GM12874 (cell line): ENCODE measurements around the gene BAIAP3.

ENCODE experiments used
- TF ChIP-seq, protein P1 (sequence below): IDR thresholded peaks from 2 replicates; pipeline ENCODE4 v1.5.1; 2011; ENCODE audit warnings: low read depth, mild to moderate bottlenecking, control low read depth, low read length, moderate library complexity; ENCODE audit not compliant: insufficient read depth

The BAIAP3 gene

DNA sequence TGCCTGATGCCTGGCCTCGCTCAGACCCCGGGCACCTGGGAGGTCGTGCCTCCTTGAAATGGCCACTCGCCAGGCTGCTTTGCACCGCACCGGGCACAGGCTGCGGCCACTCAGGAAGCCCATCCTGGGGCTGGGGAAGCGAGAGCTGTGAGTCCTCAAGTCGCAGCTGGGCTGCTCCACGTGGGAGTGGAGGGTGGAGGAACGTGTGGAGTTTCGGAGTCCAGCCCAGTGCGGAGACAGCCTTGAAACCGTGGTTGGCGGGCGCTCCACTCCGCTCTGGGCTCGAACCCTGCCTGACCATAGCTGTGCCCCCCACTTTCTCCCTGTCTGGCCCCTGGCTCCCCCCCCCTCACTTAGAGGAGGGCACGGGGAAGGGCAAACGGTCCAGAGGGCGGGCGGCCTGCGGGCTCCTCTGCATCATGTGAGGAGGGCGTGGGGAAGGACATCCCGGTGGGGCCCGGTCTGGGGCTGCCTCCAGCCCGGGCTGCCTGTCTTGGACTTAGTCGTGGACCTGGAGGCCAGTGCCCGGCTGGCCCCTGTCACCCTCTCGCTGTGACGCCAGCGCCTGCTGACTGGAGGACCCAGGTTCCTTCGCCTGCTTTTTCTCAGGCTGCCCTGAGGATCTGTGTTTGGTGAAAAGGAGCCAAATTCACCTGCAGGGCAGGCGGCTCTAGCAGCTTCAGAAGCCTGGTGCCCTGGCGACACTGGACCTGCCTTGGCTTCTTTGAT is 21.5 kb upstream of the BAIAP3 start:
- TF ChIP-seq, protein P1, sequence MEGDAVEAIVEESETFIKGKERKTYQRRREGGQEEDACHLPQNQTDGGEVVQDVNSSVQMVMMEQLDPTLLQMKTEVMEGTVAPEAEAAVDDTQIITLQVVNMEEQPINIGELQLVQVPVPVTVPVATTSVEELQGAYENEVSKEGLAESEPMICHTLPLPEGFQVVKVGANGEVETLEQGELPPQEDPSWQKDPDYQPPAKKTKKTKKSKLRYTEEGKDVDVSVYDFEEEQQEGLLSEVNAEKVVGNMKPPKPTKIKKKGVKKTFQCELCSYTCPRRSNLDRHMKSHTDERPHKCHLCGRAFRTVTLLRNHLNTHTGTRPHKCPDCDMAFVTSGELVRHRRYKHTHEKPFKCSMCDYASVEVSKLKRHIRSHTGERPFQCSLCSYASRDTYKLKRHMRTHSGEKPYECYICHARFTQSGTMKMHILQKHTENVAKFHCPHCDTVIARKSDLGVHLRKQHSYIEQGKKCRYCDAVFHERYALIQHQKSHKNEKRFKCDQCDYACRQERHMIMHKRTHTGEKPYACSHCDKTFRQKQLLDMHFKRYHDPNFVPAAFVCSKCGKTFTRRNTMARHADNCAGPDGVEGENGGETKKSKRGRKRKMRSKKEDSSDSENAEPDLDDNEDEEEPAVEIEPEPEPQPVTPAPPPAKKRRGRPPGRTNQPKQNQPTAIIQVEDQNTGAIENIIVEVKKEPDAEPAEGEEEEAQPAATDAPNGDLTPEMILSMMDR = no peak

DNA sequence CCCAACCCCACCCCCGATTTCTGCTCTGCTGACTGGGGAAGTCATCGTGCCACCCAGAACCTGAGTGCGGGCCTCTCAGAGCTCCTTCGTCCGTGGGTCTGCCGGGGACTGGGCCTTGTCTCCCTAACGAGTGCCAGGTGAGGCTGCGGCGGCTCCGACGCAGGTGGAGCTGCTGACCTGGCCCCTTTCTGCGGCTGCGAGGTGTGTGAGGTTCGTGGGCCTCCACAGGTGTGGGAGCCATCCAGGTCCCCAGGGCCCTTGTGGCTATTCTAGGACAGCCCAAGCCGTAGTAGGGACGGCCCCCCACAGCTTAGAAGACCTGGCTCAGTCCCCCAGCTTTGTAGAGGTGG is 21.0 kb upstream of the BAIAP3 start:
- TF ChIP-seq, protein P1 = no peak

DNA sequence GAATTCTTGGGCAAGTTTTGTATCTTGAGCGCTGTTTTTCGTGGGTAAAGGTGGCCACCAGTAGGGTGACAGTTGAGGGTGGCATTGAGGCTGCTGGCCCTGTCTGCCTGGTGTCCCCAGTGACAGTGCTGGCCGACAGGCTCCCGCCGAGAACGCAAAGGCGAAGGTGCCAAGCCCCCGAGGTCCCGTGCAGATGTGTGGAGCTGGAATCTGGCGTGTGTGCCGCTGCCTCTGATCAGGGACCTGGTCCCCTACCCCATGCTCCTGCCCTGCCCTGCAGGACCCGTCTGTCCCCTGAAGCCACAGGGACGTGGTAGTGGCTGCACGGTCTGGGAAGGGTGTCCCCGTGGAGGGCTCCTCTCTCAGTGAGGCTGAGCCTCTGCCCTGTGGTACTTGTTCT is 20.5 kb upstream of the BAIAP3 start:
- TF ChIP-seq, protein P1 = no peak

DNA sequence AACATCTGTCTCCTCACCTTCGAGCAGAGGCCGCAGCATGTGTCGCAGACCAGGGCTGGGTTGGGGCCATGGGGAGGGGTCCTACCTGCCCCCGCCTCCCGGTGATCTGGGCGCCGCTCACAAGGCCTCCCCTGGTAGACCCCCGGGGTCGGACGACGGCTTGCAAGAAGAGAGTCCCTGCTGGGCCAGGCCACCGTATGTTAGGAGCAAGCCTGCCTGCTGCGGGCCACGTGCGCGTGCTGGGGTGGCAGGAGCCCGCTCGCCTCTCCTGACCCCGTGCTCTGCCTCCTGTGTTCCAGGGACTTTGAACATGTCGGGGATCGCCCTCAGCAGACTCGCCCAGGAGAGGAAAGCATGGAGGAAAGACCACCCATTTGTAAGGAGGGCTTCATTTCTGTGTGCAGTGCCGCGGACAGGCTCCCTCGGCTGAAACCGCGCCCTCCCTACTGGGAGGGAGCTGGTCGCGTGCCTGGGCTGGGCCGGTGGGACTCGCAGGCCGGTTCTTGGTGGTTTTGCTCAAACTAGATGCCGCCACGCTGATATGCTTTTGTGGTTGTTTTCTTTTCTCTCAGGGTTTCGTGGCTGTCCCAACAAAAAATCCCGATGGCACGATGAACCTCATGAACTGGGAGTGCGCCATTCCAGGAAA is 19.6 kb upstream of the BAIAP3 start:
- TF ChIP-seq, protein P1 = no peak

DNA sequence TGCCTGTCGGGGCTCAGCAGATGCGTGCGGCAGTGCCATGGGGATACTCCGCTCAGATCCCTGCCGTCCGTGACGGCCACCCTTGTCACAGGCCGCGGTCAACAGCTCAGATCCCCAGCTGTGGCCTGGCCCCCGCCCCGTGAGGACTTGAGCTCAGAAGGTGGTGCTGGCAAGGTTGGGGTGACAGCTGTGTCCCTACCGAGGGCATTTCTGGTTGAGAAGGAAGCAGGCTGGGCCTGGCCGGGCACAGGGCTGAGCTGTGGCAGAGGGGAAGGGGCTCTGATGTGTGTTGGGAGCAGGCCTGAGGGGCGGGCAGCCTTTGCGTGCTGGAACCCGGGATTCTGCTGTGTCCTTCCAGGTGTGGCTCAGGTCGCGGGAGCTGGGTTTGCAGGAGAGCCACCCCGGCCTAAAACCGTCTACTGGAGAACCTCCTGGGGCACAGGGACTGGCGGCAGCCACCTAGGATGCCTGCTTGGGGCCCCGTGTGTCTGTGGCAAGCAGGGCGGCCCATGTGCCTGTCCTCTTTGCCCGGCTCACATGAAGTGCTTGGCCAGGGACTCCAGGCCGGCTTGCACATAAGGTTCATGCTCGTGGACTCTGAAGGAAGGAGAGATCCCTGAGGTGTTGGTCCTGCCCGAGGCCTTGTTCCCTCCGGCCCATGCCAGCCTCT is 18.9 kb upstream of the BAIAP3 start:
- TF ChIP-seq, protein P1 = no peak

DNA sequence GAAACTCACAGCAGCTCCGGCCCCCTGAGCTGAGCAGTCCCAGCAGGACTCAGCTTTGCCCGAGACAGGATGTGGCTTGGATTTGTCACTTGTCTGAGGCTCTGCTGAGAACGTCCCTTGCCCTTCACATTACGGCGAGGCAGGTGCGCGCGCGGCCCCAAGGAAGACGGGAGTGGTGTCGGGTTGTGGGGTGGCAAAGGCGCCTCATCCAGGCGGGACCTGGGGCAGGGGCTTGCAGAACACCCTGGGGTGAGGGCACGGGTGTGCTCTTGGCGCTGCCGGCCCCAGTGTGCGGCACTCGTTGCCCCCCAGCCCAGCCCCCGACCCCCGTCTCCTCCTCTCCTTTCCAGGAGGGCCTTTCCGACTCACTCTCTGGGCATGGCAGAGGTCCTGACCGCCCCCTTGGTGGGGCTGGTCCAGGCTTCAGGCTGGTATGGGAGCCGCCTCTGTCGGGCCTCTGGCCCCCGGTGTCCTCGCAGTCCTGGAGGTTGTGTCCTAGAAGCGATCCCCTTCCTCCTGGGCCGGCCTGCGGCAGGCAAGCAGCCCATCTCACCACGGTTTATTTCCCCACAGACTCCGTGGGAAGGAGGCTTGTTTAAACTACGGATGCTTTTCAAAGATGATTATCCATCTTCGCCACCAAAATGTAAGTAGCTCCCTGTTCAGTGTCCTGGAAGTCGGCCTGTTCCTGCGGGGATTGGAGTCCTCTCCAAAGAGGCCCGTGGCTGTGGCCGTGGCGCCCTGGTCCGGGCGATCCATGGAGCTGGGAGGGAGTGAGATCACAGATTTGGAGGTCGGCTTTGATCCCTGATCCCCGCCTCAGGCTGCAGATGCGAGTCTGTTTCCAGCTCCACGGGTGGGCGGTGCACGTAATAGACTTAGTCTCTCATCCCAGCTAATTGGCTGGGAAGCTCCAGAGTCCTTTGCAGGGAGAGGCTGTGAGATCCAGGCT is 18.1 kb upstream of the BAIAP3 start:
- TF ChIP-seq, protein P1 = no peak

DNA sequence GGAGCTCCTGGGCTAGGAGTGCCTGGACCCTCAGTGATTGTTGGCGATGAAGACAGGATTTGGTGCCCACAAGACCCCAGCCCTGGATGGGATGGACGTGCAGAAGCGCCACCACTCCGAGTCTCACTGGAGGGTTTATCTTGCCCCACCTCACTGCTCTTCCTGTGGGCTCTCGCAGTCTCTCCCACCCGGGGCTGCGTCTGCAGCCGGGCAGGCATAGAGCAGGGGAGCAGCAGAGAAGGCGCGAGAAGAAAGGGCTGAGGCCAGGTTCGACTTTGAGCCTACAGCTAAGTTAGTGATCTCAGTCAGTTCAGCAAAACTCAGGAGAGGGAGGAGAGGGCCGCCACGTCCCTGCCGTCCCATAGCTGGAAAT is 17.4 kb upstream of the BAIAP3 start:
- TF ChIP-seq, protein P1 = no peak
